ENCODE data around the gene CDKN1B.

CDKN1B gene

GRCh38 chr12:12747278-12747677, 30.1 kb downstream of the CDKN1B start:
- TF ChIP-seq CTCF (conservative IDR thresholded peaks at IDR 0.05): no peak
- no peak overlapping the region for H3K27ac ChIP-seq

GRCh38 chr12:12748044-12748443, 30.9 kb downstream of the CDKN1B start:
- no peak for TF ChIP-seq CTCF (conservative IDR thresholded peaks at IDR 0.05)
- H3K27ac ChIP-seq: no peak overlapping the region

- H3K27ac ChIP-seq: no peak overlapping the region
- no peak for TF ChIP-seq CTCF (conservative IDR thresholded peaks at IDR 0.05)
Observed at GRCh38 chr12:12749433-12749832, 32.3 kb downstream of the CDKN1B start.

- no peak overlapping the region for H3K27ac ChIP-seq
- TF ChIP-seq CTCF (conservative IDR thresholded peaks at IDR 0.05): no peak
Observed at GRCh38 chr12:12755923-12756322, 38.8 kb downstream of the CDKN1B start.

GRCh38 chr12:12757121-12757520, 40.0 kb downstream of the CDKN1B start:
- TF ChIP-seq CTCF (conservative IDR thresholded peaks at IDR 0.05): no peak
- no peak overlapping the region for H3K27ac ChIP-seq

- no peak for TF ChIP-seq CTCF (conservative IDR thresholded peaks at IDR 0.05)
- H3K27ac ChIP-seq: no peak overlapping the region
Observed at GRCh38 chr12:12759234-12759915, 42.2 kb downstream of the CDKN1B start.

- no peak overlapping the region for H3K27ac ChIP-seq
- no peak for TF ChIP-seq CTCF (conservative IDR thresholded peaks at IDR 0.05)
Observed at GRCh38 chr12:12764824-12765223, 47.7 kb downstream of the CDKN1B start.

Measured in VCaP (cell line).